ENCODE data around the gene PPOX. TPM values are rescaled to one million over a fixed set of nuclear protein-coding genes. Genes with fewer than 3 reads are reported as not detected.

PPOX gene
- total and polyA plus RNA-seq, 9 donors = 20.1 to 37.9 (median 24.2) TPM

DNA sequence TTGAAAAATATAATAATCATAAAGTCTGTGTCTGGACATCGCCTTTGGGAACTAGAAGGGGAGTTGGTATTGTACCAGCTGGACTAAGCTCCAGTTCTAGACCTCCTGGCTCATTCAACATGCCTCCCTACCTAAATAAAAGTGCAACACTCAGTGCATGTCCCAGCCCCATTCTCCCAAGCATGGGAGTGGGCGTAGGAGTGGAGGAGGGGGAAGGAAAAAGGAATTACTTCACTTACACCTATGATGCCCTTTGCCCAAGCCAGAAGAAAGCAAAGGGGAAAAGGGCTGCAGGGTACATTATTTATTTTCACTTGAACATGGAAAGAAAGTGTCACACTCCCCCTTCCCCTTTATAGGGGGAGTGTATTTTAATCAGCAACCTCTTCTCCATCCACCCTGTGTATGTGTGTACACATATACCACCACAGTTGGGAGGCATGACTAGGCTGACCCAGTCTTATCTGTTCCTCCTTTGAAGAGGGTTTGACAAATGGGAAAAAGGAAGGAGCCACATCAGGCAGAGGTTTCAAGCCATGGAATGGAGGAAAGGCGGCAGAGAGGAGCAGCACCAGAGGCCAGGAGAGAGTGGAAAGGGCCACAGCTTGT, 45.1 kb upstream of the PPOX start:
- TF ChIP-seq EP300 (IDR thresholded peaks at IDR 0.05) (no peak), POLR2A (IDR thresholded peaks at IDR 0.05) (no peak)
- TF ChIP-seq, protein P1, sequence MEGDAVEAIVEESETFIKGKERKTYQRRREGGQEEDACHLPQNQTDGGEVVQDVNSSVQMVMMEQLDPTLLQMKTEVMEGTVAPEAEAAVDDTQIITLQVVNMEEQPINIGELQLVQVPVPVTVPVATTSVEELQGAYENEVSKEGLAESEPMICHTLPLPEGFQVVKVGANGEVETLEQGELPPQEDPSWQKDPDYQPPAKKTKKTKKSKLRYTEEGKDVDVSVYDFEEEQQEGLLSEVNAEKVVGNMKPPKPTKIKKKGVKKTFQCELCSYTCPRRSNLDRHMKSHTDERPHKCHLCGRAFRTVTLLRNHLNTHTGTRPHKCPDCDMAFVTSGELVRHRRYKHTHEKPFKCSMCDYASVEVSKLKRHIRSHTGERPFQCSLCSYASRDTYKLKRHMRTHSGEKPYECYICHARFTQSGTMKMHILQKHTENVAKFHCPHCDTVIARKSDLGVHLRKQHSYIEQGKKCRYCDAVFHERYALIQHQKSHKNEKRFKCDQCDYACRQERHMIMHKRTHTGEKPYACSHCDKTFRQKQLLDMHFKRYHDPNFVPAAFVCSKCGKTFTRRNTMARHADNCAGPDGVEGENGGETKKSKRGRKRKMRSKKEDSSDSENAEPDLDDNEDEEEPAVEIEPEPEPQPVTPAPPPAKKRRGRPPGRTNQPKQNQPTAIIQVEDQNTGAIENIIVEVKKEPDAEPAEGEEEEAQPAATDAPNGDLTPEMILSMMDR (IDR thresholded peaks at IDR 0.05) = no peak

DNA sequence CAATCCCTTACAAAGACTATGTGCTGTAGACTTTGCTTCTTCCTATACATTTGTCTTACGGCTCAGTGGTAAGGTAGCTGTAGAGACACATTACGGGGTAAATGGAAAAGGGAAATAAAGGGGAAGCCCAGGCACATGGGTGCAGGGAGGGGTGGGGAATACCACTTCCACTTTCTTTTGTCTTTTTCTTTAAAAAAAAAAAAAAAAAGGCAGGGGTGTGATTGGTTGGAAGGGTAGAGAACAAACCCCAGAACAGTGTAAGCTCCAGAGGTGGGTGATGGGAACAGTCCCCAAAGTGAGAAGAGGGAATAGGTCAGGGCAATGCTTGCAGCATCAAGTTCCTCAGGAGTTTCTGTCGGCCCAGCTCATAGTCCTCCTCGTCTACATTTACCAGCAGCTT, 44.4 kb upstream of the PPOX start:
- DNase-seq = no peak
- Histone ChIP-seq H3K4me3 (no peak overlapping the region), H3K27ac (no peak overlapping the region), H3K9me3 (no peaks in the 10 kb centered on the region), H3K4me1 (ENCODE audit: insufficient read depth) (peaks cover 13% of the 10 kb centered on the region), H3K27me3 (no peaks in the 10 kb centered on the region), H3K36me3 (no peaks in the 10 kb centered on the region)
- 76 to 78% (median 78%) methylated on average over 4 of the region's 4 CpGs for WGBS, 3 donors
- intact Hi-C loops (cut with DNase I) = no loop called here
- TF ChIP-seq, protein P1 (IDR thresholded peaks at IDR 0.05) = no peak
- no peak for TF ChIP-seq EP300 (IDR thresholded peaks at IDR 0.05)
- no peak for TF ChIP-seq POLR2A (IDR thresholded peaks at IDR 0.05)

More for the DNA sequence above, 45.1 kb upstream of the PPOX start:
- Histone ChIP-seq H3K4me3 (no peak overlapping the region), H3K9me3 (no peaks in the 10 kb centered on the region), H3K36me3 (no peaks in the 10 kb centered on the region), H3K27me3 (no peaks in the 10 kb centered on the region), H3K27ac (no peak overlapping the region), H3K4me1 (ENCODE audit: insufficient read depth) (peaks cover 17% of the 10 kb centered on the region)
- intact Hi-C loops (cut with DNase I) = no loop called here
- 82 to 91% (median 86%) methylated on average over 3 of the region's 3 CpGs for WGBS, 3 donors
- no peak for DNase-seq

DNA sequence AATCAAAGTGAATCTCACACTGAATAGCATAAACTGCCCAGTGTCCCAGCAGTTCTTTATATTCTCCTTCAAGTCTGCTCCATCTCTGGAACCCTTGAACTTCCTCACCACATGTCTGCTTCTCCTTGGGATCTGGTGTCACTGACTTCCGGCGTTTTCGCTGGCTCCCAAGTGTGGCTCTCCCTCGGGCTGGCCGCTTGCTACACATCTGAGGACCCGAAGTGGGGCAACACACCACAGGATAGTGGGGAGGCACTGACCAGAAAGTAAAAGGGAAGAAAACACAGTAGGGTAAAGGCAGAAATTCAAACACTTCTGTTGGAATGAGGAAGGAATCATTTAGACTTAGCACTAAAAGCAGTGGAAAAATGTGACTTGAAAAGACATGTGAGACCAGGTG, 43.3 kb upstream of the PPOX start:
- peaks cover 13% of the 10 kb centered on the region for H3K4me1 ChIP-seq (ENCODE audit: insufficient read depth)
- DNase-seq = no peak
- no peaks in the 10 kb centered on the region for H3K27me3 ChIP-seq
- TF ChIP-seq EP300 (IDR thresholded peaks at IDR 0.05) (no peak), POLR2A (IDR thresholded peaks at IDR 0.05) (no peak)
- TF ChIP-seq, protein P1 (IDR thresholded peaks at IDR 0.05) = no peak
- H3K36me3 ChIP-seq = no peaks in the 10 kb centered on the region
- 77 to 80% (median 80%) methylated on average over 6 of the region's 6 CpGs for WGBS, 3 donors
- H3K4me3 ChIP-seq = no peak overlapping the region
- H3K27ac ChIP-seq = no peak overlapping the region
- no peaks in the 10 kb centered on the region for H3K9me3 ChIP-seq
- intact Hi-C loops (cut with DNase I) = no loop called here

DNA sequence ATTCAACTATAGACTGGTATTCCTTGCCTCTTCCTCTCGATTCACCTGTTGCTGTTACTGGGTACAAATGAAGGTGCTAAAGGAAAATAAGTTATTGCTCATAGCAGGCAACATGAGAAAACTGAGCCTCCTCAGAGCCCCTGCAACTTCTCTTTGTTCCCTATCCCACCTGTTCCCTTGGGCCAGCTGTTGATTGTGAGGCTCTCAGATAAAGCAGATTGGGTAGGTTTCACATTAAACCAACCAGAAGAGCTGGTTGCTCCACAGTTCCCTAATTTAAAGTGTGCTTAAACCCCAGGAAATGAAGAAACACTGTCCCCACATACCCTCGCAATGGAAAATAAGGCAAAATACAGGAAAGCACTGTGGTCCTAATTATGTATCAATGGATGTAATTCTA, 38.6 kb upstream of the PPOX start:
- DNase-seq = no peak
- 84 to 90% (median 89%) methylated on average over 2 of the region's 2 CpGs for WGBS, 3 donors

More for the DNA sequence above, 38.6 kb upstream of the PPOX start:
- TF ChIP-seq, protein P1 (IDR thresholded peaks at IDR 0.05) = no peak
- TF ChIP-seq EP300 (IDR thresholded peaks at IDR 0.05) (no peak), POLR2A (IDR thresholded peaks at IDR 0.05) (no peak)
- no peaks in the 10 kb centered on the region for H3K9me3 ChIP-seq
- H3K27me3 ChIP-seq = no peaks in the 10 kb centered on the region
- H3K4me1 ChIP-seq (ENCODE audit: insufficient read depth) = peaks cover 4% of the 10 kb centered on the region
- no peak overlapping the region for H3K27ac ChIP-seq
- no peaks in the 10 kb centered on the region for H3K36me3 ChIP-seq
- H3K4me3 ChIP-seq = no peak overlapping the region
- intact Hi-C loops (cut with DNase I) = no loop called here

All from ovary (tissue), 9 donors.